ENCODE data around the gene HES1. TPM values are rescaled to one million over a fixed set of nuclear protein-coding genes. Genes with fewer than 3 reads are reported as not detected.

HES1 gene
- total RNA-seq, 1 donor from 2014 or later = 66.5 TPM

DNA sequence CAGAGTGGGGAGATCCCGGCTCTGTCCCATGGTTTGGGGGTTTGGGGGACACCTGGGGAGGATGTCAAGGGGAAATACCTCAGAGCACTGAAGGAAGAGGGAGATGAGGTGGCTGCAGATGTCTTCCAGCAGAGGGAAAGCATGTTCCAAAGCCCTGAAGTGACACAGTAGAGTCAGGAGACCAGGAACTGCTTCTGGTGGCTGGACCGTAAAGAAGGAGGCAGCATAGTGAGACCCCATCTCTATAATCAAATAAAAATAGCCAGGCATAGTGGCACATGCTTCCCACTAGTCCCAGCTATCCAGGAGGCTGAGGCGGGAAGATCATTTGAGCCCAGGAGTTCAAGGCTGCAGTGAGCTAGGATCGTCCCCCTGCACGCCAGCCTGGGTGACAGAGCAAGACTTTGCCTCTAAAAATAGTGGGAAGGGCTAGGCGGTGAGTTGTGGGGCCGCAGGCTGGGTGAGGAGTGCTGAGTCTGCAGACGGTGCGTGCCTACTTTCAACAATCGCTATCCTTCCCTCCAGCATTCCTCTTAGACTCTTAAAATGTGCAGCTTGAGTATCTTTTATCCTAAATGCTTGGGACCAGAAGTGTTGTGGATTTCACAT lies 26.2 kb downstream of the HES1 start:
- TF ChIP-seq EZH2 (IDR thresholded peaks at IDR 0.05) = no peak
- TF ChIP-seq EZH2phosphoT487 (IDR thresholded peaks at IDR 0.05) = no peak
- TF ChIP-seq, protein P1, sequence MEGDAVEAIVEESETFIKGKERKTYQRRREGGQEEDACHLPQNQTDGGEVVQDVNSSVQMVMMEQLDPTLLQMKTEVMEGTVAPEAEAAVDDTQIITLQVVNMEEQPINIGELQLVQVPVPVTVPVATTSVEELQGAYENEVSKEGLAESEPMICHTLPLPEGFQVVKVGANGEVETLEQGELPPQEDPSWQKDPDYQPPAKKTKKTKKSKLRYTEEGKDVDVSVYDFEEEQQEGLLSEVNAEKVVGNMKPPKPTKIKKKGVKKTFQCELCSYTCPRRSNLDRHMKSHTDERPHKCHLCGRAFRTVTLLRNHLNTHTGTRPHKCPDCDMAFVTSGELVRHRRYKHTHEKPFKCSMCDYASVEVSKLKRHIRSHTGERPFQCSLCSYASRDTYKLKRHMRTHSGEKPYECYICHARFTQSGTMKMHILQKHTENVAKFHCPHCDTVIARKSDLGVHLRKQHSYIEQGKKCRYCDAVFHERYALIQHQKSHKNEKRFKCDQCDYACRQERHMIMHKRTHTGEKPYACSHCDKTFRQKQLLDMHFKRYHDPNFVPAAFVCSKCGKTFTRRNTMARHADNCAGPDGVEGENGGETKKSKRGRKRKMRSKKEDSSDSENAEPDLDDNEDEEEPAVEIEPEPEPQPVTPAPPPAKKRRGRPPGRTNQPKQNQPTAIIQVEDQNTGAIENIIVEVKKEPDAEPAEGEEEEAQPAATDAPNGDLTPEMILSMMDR (IDR thresholded peaks at IDR 0.05) = no peak
- no peak overlapping the region for H2AFZ ChIP-seq (replicated peaks)
- no peaks in the 10 kb centered on the region for H4K20me1 ChIP-seq (ENCODE audit: low read depth)
- no peaks in the 10 kb centered on the region for H3K36me3 Mint-ChIP-seq
- H3K27me3 ChIP-seq = peaks cover 4% of the 10 kb centered on the region
- H3K27ac ChIP-seq = no peak overlapping the region
- H3K9me3 ChIP-seq (ENCODE audit: low read depth) = no peaks in the 10 kb centered on the region
- H3F3A ChIP-seq (ENCODE audit: low read depth) = peaks cover 16% of the 10 kb centered on the region
- H3K36me3 ChIP-seq = no peaks in the 10 kb centered on the region
- H3K4me3 Mint-ChIP-seq = no peak overlapping the region
- peaks cover 37% of the 10 kb centered on the region for H3K4me1 ChIP-seq
- no peak overlapping the region for H3K9ac ChIP-seq
- H3K79me2 ChIP-seq (ENCODE audit: low read depth) = no peaks in the 10 kb centered on the region
- H3K4me1 Mint-ChIP-seq = peaks cover 34% of the 10 kb centered on the region
- H3K4me2 ChIP-seq = no peak overlapping the region
- no peak overlapping the region for H3K27ac Mint-ChIP-seq
- no peak overlapping the region for H3K4me3 ChIP-seq
- DNase-seq (ENCODE audit: low spot score) = no peak
- H3K27me3 Mint-ChIP-seq (ENCODE audit: insufficient read depth, low read depth) = peaks cover 24% of the 10 kb centered on the region
- no peaks in the 10 kb centered on the region for H3K9me3 Mint-ChIP-seq

DNA sequence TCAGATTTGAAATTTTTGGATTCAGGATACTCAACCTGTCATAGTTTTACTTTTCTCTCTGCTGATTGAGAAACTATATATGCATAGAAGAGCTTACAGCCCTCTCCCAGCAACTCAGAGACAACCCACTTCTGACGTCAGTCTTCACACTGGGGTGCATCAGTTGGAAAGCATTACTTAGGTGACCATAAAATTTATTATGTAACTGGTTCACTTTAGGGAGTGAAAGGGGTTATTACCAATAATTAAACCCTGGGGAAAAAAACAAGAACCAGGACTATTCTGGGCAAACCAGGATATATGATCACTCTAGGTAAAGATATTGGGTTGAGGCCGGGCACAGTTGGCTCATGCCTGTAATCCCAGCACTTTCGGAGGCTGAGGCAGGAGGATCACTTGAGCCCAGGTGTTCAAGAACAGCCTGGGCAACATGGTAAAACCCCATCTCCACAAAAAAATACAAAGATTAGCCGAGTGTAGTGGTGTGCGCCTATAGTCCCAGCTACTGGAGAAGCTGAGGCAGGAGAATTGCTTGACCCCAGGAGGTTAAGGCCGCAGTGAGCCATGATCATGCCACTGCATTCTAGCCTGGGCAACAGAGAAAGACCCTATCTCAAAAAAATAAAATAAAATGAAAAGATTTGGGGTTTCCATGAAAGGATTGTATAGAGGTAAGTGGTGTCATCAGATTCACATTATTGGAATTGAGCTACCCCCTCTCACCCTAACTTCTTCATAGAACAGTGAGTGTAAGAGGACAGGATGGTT lies 27.1 kb downstream of the HES1 start:
- peaks cover 4% of the 10 kb centered on the region for H3K27me3 ChIP-seq
- no peak overlapping the region for H2AFZ ChIP-seq (replicated peaks)
- H3K27ac ChIP-seq = no peak overlapping the region
- no peak for DNase-seq (ENCODE audit: low spot score)
- TF ChIP-seq EZH2phosphoT487 (IDR thresholded peaks at IDR 0.05) (no peak), EZH2 (IDR thresholded peaks at IDR 0.05) (no peak)
- TF ChIP-seq, protein P1 (IDR thresholded peaks at IDR 0.05) = no peak
- no peaks in the 10 kb centered on the region for H3K36me3 ChIP-seq
- no peaks in the 10 kb centered on the region for H3K79me2 ChIP-seq (ENCODE audit: low read depth)
- H3K27ac Mint-ChIP-seq = no peak overlapping the region
- H3K4me3 Mint-ChIP-seq = no peak overlapping the region
- H3K4me3 ChIP-seq = no peak overlapping the region
- no peaks in the 10 kb centered on the region for H3K9me3 Mint-ChIP-seq
- peaks cover 46% of the 10 kb centered on the region for H3K4me1 ChIP-seq
- H3K4me2 ChIP-seq = no peak overlapping the region
- H3K36me3 Mint-ChIP-seq = no peaks in the 10 kb centered on the region
- H3K27me3 Mint-ChIP-seq (ENCODE audit: insufficient read depth, low read depth) = peaks cover 24% of the 10 kb centered on the region
- H3K9me3 ChIP-seq (ENCODE audit: low read depth) = no peaks in the 10 kb centered on the region
- H3F3A ChIP-seq (ENCODE audit: low read depth) = peaks cover 24% of the 10 kb centered on the region
- peaks cover 42% of the 10 kb centered on the region for H3K4me1 Mint-ChIP-seq
- no peak overlapping the region for H3K9ac ChIP-seq
- no peaks in the 10 kb centered on the region for H4K20me1 ChIP-seq (ENCODE audit: low read depth)

DNA sequence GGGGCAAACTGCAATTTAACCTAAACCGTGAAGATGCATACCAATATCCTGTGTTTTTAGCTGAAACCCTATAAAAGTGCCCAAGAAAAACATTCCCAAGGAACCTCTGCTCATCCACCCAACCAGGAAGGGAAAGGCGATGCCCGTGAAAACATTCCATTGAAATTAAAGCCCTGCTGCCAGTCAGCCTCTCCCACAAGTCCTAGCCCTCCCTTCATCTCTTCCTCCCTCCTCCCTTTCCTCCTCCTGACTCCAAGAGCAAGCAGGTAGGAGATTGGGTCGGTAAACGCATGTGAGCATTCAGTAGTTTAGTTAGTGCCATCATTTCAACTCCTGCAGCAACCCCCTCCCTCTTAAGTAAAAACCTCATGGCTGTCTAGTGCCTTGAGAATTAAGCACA lies 27.7 kb downstream of the HES1 start:
- H3K4me2 ChIP-seq = no peak overlapping the region
- peaks cover 49% of the 10 kb centered on the region for H3K4me1 Mint-ChIP-seq
- no peaks in the 10 kb centered on the region for H3K9me3 ChIP-seq (ENCODE audit: low read depth)
- H3K27me3 ChIP-seq = peaks cover 4% of the 10 kb centered on the region
- H3K27me3 Mint-ChIP-seq (ENCODE audit: insufficient read depth, low read depth) = peaks cover 19% of the 10 kb centered on the region
- H3K27ac ChIP-seq = no peak overlapping the region
- H3K9me3 Mint-ChIP-seq = no peaks in the 10 kb centered on the region
- H3K4me3 Mint-ChIP-seq = peak overlapping the region; percentile 17
- H3F3A ChIP-seq (ENCODE audit: low read depth) = peaks cover 24% of the 10 kb centered on the region
- no peaks in the 10 kb centered on the region for H4K20me1 ChIP-seq (ENCODE audit: low read depth)
- no peak for DNase-seq (ENCODE audit: low spot score)
- no peak for TF ChIP-seq EZH2phosphoT487 (IDR thresholded peaks at IDR 0.05)
- no peak for TF ChIP-seq EZH2 (IDR thresholded peaks at IDR 0.05)
- TF ChIP-seq, protein P1 (IDR thresholded peaks at IDR 0.05) = no peak
- no peak overlapping the region for H3K27ac Mint-ChIP-seq
- no peaks in the 10 kb centered on the region for H3K36me3 ChIP-seq
- H3K9ac ChIP-seq = no peak overlapping the region
- no peak overlapping the region for H3K4me3 ChIP-seq
- no peaks in the 10 kb centered on the region for H3K36me3 Mint-ChIP-seq
- H3K79me2 ChIP-seq (ENCODE audit: low read depth) = no peaks in the 10 kb centered on the region
- H3K4me1 ChIP-seq = peaks cover 51% of the 10 kb centered on the region
- no peak overlapping the region for H2AFZ ChIP-seq (replicated peaks)

Measured in neural progenitor cell (in vitro differentiated cells).